ENCODE data around the gene SARM1.

DNA sequence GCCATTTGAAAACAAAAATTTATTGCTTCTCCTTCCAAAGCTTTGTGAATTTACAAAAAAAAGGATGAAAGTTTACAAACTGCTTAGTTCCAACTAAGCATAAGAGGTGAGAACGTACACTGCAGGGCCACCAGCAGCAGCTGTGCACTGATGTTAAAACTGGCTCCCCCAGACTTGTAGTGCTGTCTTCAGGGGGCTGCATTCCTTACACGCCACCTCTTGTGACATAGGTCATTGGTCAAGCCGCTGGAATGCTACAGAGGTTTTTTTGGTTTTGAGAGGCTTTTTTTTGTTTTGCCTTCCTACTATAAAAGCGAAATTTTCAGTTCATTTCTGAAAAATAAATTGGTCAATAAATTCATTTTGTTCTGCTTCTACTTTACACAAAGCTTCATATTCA lies 43.2 kb upstream of the SARM1 start:
- no peak for TF ChIP-seq GATA2 (IDR thresholded peaks at IDR 0.05; ENCODE audit: low read depth, low read length)
- TF ChIP-seq GATA3 (IDR thresholded peaks at IDR 0.05; ENCODE audit: low read depth, low read length): no peak
